Prostate gland (tissue), 2 donors: ENCODE results near the gene LALBA. TPM values are rescaled to one million over a fixed set of nuclear protein-coding genes. Genes with fewer than 3 reads are reported as not detected.
A peak's percentile ranks its signal among the peaks of the same experiment; 100 is the strongest.
"Not testable (repeated sequence)": the region's sequence is repeated elsewhere in the genome, so short reads cannot be mapped to it uniquely, and the experiment has no call there.

Source experiments
- DNase-seq: peaks from one replicate; pipeline ENCODE4 v3.0.0-alpha.2; 2019; ENCODE audit warnings: low spot score
- H3K27ac ChIP-seq, 2 donors: fragments of 200-600 bp; sonication (generic); 2 replicates each; pipeline ENCODE4 v1.5.1; 2017 to 2019
- H3K27me3 ChIP-seq: fragments of 200-600 bp; sonication (generic); replicated peaks from 2 replicates; pipeline ENCODE4 v1.5.1; 2019; ENCODE audit not compliant: insufficient read depth
- H3K36me3 ChIP-seq, 2 donors: fragments of 200-600 bp; sonication (generic); 1 replicate in 1 of 2; 2 replicates in 1 of 2; pipeline versions ENCODE4 v1.5.1 to v1.8.1; 2017 to 2019
- H3K4me1 ChIP-seq: fragments of 200-600 bp; sonication (generic); replicated peaks from 2 replicates; pipeline ENCODE4 v1.5.1; 2019
- H3K4me3 ChIP-seq, 2 donors: fragments of 200-600 bp; sonication (generic); 2 replicates each; pipeline ENCODE4 v1.5.1; 2017 to 2019
- H3K9me3 ChIP-seq: fragments of 200-600 bp; sonication (generic); 2 replicates; pipeline ENCODE4 v1.5.1; 2017
- CTCF ChIP-seq, 4 experiments: fragments of 200-600 bp in 2 of 4; fragments of 450-650 bp in 2 of 4; sonication (generic) in 2 of 4; IDR thresholded peaks; 1 replicate in 3 of 4; 2 replicates in 1 of 4; pipeline ENCODE4 v1.5.1; 2016 to 2019; ENCODE audit warnings: antibody characterized with exemption in 4 of 4, mild to moderate bottlenecking in 2 of 4, moderate library complexity in 2 of 4
- POLR2A ChIP-seq: fragments of 450-650 bp; IDR thresholded peaks from one replicate; pipeline ENCODE4 v1.6.1; 2016; ENCODE audit warnings: antibody characterized with exemption, mild to moderate bottlenecking
- POLR2AphosphoS5 ChIP-seq: sonication (generic); formaldehyde crosslinking; IDR thresholded peaks from one replicate; pipeline ENCODE4 v1.6.1; 2017; ENCODE audit warnings: antibody characterized with exemption
- WGBS: methylation state at CpG from one replicate; pipeline ENCODE4 v1.1.5; 2018; 5-methylcytosine and 5-hydroxymethylcytosine counted together
- intact Hi-C: fragments of 100-400 bp; cut with DNase I; formaldehyde crosslinking; loops from one replicate; pipeline ENCODE4 v1.14.2; 2022
- total RNA-seq, 2 donors: library from RNA; depleted of rRNA; stranded (reverse); fragments of >200 nt; gene quantifications; one replicate each; pipeline ENCODE4 v1.1.0, GENCODE V29; 2016

LALBA gene
- total RNA-seq, 2 donors from 2014 or later: 1.6 TPM; not detected in 1

- H3K27me3 ChIP-seq, H3K9me3 ChIP-seq, H3K4me3 ChIP-seq, H3K36me3 ChIP-seq, DNase-seq, H3K4me1 ChIP-seq, H3K27ac ChIP-seq: not testable (repeated sequence)
- WGBS: 63% methylated on average over 3 of the region's 3 CpGs
- intact Hi-C loops: loop anchor here (10.0 kb wide), 1 partner anchor 68 kb away; no protein-coding TSS in a partner anchor
These were observed 22.8 kb downstream of the LALBA start for GRCh38 chr12:48547012-48547411.

DNA sequence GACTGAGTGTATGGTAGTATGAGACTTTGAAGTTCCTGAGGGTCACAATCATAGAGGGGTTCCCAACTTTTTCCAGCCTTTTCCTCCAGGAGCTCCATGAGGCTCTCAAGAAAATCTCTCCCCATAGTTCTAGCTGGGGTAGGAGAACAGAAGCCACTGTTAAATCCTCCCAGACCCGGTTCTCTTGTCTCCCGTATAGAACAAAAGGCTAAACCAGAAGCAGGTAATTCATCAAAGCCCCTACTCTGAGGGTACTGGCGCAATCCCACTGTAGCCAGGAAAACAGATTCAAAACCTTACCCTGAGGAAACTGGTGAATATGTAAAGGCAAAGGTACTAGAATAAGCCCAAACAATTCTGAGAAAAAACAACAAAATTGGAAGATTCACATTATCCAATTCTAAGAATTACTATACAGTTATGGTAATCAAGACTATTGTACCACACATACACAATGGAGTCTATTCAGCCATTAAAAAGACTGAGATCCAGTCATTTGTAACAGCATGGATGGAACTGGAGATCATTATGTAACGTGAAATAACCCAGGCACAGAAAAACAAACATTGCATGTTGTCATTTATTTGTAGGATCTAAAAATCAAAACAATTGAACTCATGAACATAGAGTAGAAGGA, 23.9 kb downstream of the LALBA start:
- no peaks in the 10 kb centered on the region for H3K4me1 ChIP-seq
- 59% methylated on average over 4 of the region's 4 CpGs for WGBS
- DNase-seq: no peak
- H3K27ac ChIP-seq: no peak overlapping the region
- no peaks in the 10 kb centered on the region for H3K36me3 ChIP-seq
- intact Hi-C loops: loop anchor here (10.0 kb wide), 1 partner anchor 69 kb away; no protein-coding TSS in a partner anchor
- no peak overlapping the region for H3K4me3 ChIP-seq
- TF ChIP-seq POLR2AphosphoS5 (no peak), POLR2A (no peak), CTCF (IDR thresholded peaks at IDR 0.05) (no peak)
- no peaks in the 10 kb centered on the region for H3K9me3 ChIP-seq
- no peaks in the 10 kb centered on the region for H3K27me3 ChIP-seq

- H3K4me3 ChIP-seq: no peak overlapping the region
- no peak for TF ChIP-seq POLR2A
- no peak for TF ChIP-seq POLR2AphosphoS5
- peak in 2 of 4 experiments; percentile 9 to 48 for TF ChIP-seq CTCF (IDR thresholded peaks at IDR 0.05)
- no peaks in the 10 kb centered on the region for H3K36me3 ChIP-seq
- H3K27me3 ChIP-seq: no peaks in the 10 kb centered on the region
- intact Hi-C loops: loop anchor here (10.0 kb wide), 1 partner anchor 72 kb away; no protein-coding TSS in a partner anchor
- WGBS: 60% methylated on average over 8 of the region's 8 CpGs
- DNase-seq: no peak
- H3K4me1 ChIP-seq: no peaks in the 10 kb centered on the region
- H3K9me3 ChIP-seq: no peaks in the 10 kb centered on the region
- H3K27ac ChIP-seq: no peak overlapping the region
These were observed 27.4 kb downstream of the LALBA start for GRCh38 chr12:48542300-48542928.

DNA sequence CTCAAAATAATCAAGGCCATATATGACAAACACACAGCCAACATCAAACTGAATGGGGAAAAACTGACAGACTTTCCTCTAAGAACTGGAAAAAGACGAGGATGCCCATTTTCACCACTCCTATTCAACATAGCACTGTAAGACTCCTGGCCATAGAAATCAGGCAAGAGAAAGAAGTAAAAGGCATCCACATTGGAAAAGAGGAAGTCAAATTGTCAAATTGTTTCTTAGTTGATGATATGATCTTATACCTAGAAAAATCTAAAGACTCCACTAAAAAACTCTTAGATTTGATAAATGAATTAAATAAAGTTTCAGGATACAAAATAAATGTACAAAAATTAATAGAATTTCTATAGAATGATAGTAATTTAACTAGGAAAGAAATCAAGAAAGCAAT, 33.2 kb downstream of the LALBA start:
- TF ChIP-seq POLR2AphosphoS5: no peak
- Histone ChIP-seq H3K27me3 (no peaks in the 10 kb centered on the region), H3K9me3 (no peaks in the 10 kb centered on the region), H3K4me3 (no peak overlapping the region), H3K27ac (no peak overlapping the region), H3K36me3 (no peaks in the 10 kb centered on the region), H3K4me1 (no peaks in the 10 kb centered on the region)
- DNase-seq: no peak
- 97% methylated on average over 1 of the region's 1 CpG for WGBS
- intact Hi-C loops: no loop called here

GRCh38 chr12:48532601-48533000, 37.2 kb downstream of the LALBA start:
- no peaks in the 10 kb centered on the region for H3K4me1 ChIP-seq
- intact Hi-C loops: no loop called here
- H3K9me3 ChIP-seq: no peaks in the 10 kb centered on the region
- TF ChIP-seq POLR2AphosphoS5 (no peak), CTCF (IDR thresholded peaks at IDR 0.05) (no peak), POLR2A (no peak)
- DNase-seq: no peak
- no peak overlapping the region for H3K27ac ChIP-seq
- H3K27me3 ChIP-seq: no peaks in the 10 kb centered on the region
- H3K4me3 ChIP-seq: no peak overlapping the region
- H3K36me3 ChIP-seq: no peaks in the 10 kb centered on the region
